Endothelial cell of umbilical vein (primary cell): ENCODE data around the gene CPNE2. TPM values are rescaled to one million over a fixed set of nuclear protein-coding genes. Genes with fewer than 3 reads are reported as not detected.

Source experiments
- BruUV-seq: library from RNA; stranded (reverse); fragments of 400-500 nt; replicated peaks from 2 replicates; lab custom pipeline; 2021; lab: Mats Ljungman, UMichigan
- CTCF ChIA-PET: fragments of 300-600, 350-600 bp; sonication (Branson Sonifier 250); formaldehyde crosslinking; loops from one replicate; lab custom pipeline; 2021; ENCODE audit warnings: antibody characterized with exemption, inconsistent platforms; lab: Charles Lee
- POLR2A ChIA-PET: fragments of 300-600, 350-600 bp; sonication (Branson Sonifier 250); formaldehyde crosslinking; loops from one replicate; lab custom pipeline; 2021; ENCODE audit warnings: antibody characterized with exemption, inconsistent platforms; lab: Charles Lee
- DNase-seq: peaks from one replicate; pipeline ENCODE4 v3.0.0-alpha.2; 2011; ENCODE audit warnings: low read depth, low spot score
- FAIRE-seq: peaks from 2 replicates; lab custom pipeline; 2011; peaks lifted over from hg19 to GRCh38; lab: Jason Lieb, UNC
- H2AFZ ChIP-seq: 2 replicates; pipeline ENCODE4 v1.6.0; 2012; ENCODE audit warnings: low read depth, low read length, control low read depth, inconsistent platforms
- H3K27ac ChIP-seq: 2 replicates; pipeline ENCODE4 v1.5.1; 2011; ENCODE audit warnings: low read depth, mild to moderate bottlenecking, control low read depth, low read length, moderate library complexity; ENCODE audit not compliant: insufficient read depth
- H3K27me3 ChIP-seq, 2 experiments: 2 replicates each; pipeline versions ENCODE4 v1.6.0 to v1.6.1; 2011; ENCODE audit warnings: low read length in 2 of 2, mixed read lengths in 1 of 2; ENCODE audit not compliant: control insufficient read depth in 2 of 2, insufficient read depth in 2 of 2
- H3K36me3 ChIP-seq, 2 experiments: 2 replicates in 1 of 2; 3 replicates in 1 of 2; pipeline ENCODE4 v1.5.1; 2011; ENCODE audit warnings: low read length in 2 of 2, mild to moderate bottlenecking in 1 of 2, moderate library complexity in 1 of 2; ENCODE audit not compliant: control insufficient read depth in 2 of 2, insufficient read depth in 2 of 2; ENCODE audit errors: extremely low read depth in 1 of 2
- H3K4me1 ChIP-seq: 3 replicates; pipeline ENCODE4 v1.5.1; 2011; ENCODE audit warnings: mild to moderate bottlenecking, low read length; ENCODE audit not compliant: control insufficient read depth, insufficient read depth; ENCODE audit errors: extremely low read depth
- H3K4me2 ChIP-seq: 2 replicates; pipeline ENCODE4 v1.6.1; 2011; ENCODE audit warnings: low read length, control low read depth, mixed read lengths; ENCODE audit not compliant: insufficient read depth
- H3K4me3 ChIP-seq, 3 experiments: fragments of 200-600 bp in 1 of 3; sonication (generic), shearing (Covaris generic) in 1 of 3; replicated peaks in 1 of 3; 2 replicates each; pipeline ENCODE4 v1.5.1; 2011 to 2016; ENCODE audit warnings: control low read depth in 3 of 3, low read length in 3 of 3, mild to moderate bottlenecking in 2 of 3, inconsistent platforms in 1 of 3, low read depth in 1 of 3, moderate library complexity in 1 of 3; ENCODE audit not compliant: insufficient read depth in 1 of 3
- H3K79me2 ChIP-seq: 2 replicates; pipeline ENCODE4 v1.6.0; 2012; ENCODE audit warnings: low read length, inconsistent platforms; ENCODE audit not compliant: control insufficient read depth, insufficient read depth
- H3K9ac ChIP-seq: replicated peaks from 2 replicates; pipeline ENCODE3; 2011; ENCODE audit warnings: low read length, control low read depth; ENCODE audit not compliant: insufficient read depth; ENCODE audit errors: extremely low read depth
- H3K9me1 ChIP-seq: replicated peaks from 3 replicates; pipeline ENCODE4 v1.6.0; 2011; ENCODE audit warnings: mild to moderate bottlenecking, low read length; ENCODE audit not compliant: control insufficient read depth, insufficient read depth; ENCODE audit errors: extremely low read depth
- H3K9me3 ChIP-seq: replicated peaks from 2 replicates; pipeline ENCODE4 v1.5.1; 2012; ENCODE audit warnings: low read length, inconsistent platforms; ENCODE audit not compliant: control insufficient read depth, insufficient read depth
- H4K20me1 ChIP-seq: replicated peaks from 2 replicates; pipeline ENCODE3; 2011; ENCODE audit warnings: mild to moderate bottlenecking, low read length; ENCODE audit not compliant: control insufficient read depth, insufficient read depth; ENCODE audit errors: extremely low read depth
- CTCF ChIP-seq, 2 donors: IDR thresholded peaks; 1 replicate in 1 of 2; 2 replicates in 1 of 2; pipeline ENCODE4 v1.5.1; 2011; ENCODE audit warnings: low read length in 2 of 2, mild to moderate bottlenecking in 2 of 2, moderate library complexity in 2 of 2, control low read depth in 1 of 2, inconsistent platforms in 1 of 2, low read depth in 1 of 2; ENCODE audit not compliant: insufficient read depth in 1 of 2; ENCODE audit errors: extremely low read depth in 1 of 2
- EZH2 ChIP-seq: IDR thresholded peaks from 2 replicates; pipeline ENCODE4 v1.6.1; 2012; ENCODE audit warnings: borderline replicate concordance, low read depth, mild to moderate bottlenecking, moderate library complexity, low read length, inconsistent platforms; ENCODE audit not compliant: severe bottlenecking
- FOS ChIP-seq: IDR thresholded peaks from 2 replicates; pipeline ENCODE4 v1.6.1; 2011; ENCODE audit warnings: mild to moderate bottlenecking, low read length, moderate library complexity, borderline replicate concordance; ENCODE audit not compliant: insufficient read depth
- GATA2 ChIP-seq: IDR thresholded peaks from 2 replicates; pipeline ENCODE4 v1.7.0; 2011; ENCODE audit warnings: low read depth, mild to moderate bottlenecking, moderate library complexity, mixed read lengths, low read length; ENCODE audit not compliant: insufficient read length, insufficient read depth
- JUN ChIP-seq: IDR thresholded peaks from 2 replicates; pipeline ENCODE4 v1.6.1; 2011; ENCODE audit warnings: borderline replicate concordance, low read depth; ENCODE audit not compliant: insufficient read length, insufficient read depth
- MAX ChIP-seq: IDR thresholded peaks from 2 replicates; pipeline ENCODE4 v1.6.1; 2011; ENCODE audit not compliant: insufficient read depth, insufficient read length
- MYC ChIP-seq: IDR thresholded peaks from one replicate; pipeline ENCODE4 v1.6.1; 2011; ENCODE audit warnings: mild to moderate bottlenecking, low read depth, low read length
- POLR2A ChIP-seq: IDR thresholded peaks from 2 replicates; pipeline ENCODE4 v1.6.1; 2012; ENCODE audit warnings: low read depth, mild to moderate bottlenecking, control low read depth, low read length
- POLR2AphosphoS5 ChIP-seq: IDR thresholded peaks from 2 replicates; pipeline ENCODE4 v1.6.1; 2012; ENCODE audit warnings: low read depth, mild to moderate bottlenecking, control low read depth, low read length, moderate library complexity; ENCODE audit not compliant: insufficient read depth
- dilution Hi-C: fragments of 300-500 bp; cut with MboI; formaldehyde crosslinking; loops from one replicate; pipeline ENCODE4 v1.15.0; 2019; ENCODE audit warnings: low sequenced_read_pairs; ENCODE audit not compliant: extremely low pct_ligation_motif_present
- intact Hi-C: fragments of 100-400 bp; cut with micrococcal nuclease; formaldehyde crosslinking; loops from one replicate; pipeline ENCODE4 v1.10.0; 2022
- polyA plus RNA-seq, 4 experiments: library from polyadenylated mRNA; depleted of rRNA in 3 of 4; stranded (reverse) in 3 of 4; unstranded in 1 of 4; fragments of >200 nt; gene quantifications; 2 replicates each; pipeline versions ENCODE4 v1.2.1 to v1.2.3, GENCODE V29; 2011 to 2012; ENCODE audit warnings: missing spikeins in 1 of 4
- total RNA-seq: library from RNA; stranded (reverse); gene quantifications from 2 replicates; pipeline ENCODE4 v1.2.3, GENCODE V29; 2021

Gene CPNE2
- total and polyA plus RNA-seq, 2 donors (not counting 3 experiments of a cell fraction or from before 2014, with no cell fraction given): 91.9 to 187 TPM

- Histone ChIP-seq H3K27me3 (no peaks in the 10 kb centered on the region), H3K9ac (no peak overlapping the region), H3K27ac (no peak overlapping the region), H3K36me3 (peaks cover 14 to 34% of the 10 kb centered on the region in 2 experiments), H3K4me2 (no peak overlapping the region), H2AFZ (no peak overlapping the region), H3K9me3 (no peaks in the 10 kb centered on the region), H3K9me1 (no peaks in the 10 kb centered on the region), H3K4me3 (no peak overlapping the region), H3K4me1 (no peaks in the 10 kb centered on the region), H3K79me2 (no peaks in the 10 kb centered on the region), H4K20me1 (no peaks in the 10 kb centered on the region)
- DNase-seq (no peak), FAIRE-seq (no peak)
- no peak for TF ChIP-seq POLR2AphosphoS5
- TF ChIP-seq POLR2A: no peak
- TF ChIP-seq MAX: no peak
- TF ChIP-seq EZH2: no peak
- no peak for TF ChIP-seq MYC
- TF ChIP-seq JUN: no peak
- dilution Hi-C loops: no loop called here
- ChIA-PET POLR2A (no interaction called here), CTCF (interaction anchor here (1.0 to 3.9 kb wide), 3 partner anchors 14 to 21 kb away, joined by 3 to 18 read pairs (median 4); partner anchors contain the start of gene CPNE2)
- BruUV-seq: no TSS peak
- intact Hi-C loops: no loop called here
Observed at GRCh38 chr16:57113664-57114063, 21.3 kb downstream of the CPNE2 start.

GRCh38 chr16:57115168-57115513 is 22.8 kb downstream of the CPNE2 start:
- H2AFZ ChIP-seq: no peak overlapping the region
- no TSS peak for BruUV-seq
- H3K9ac ChIP-seq: no peak overlapping the region
- H4K20me1 ChIP-seq: no peaks in the 10 kb centered on the region
- no peaks in the 10 kb centered on the region for H3K79me2 ChIP-seq
- no peak overlapping the region for H3K4me3 ChIP-seq
- ChIA-PET POLR2A (no interaction called here), CTCF (interaction anchor here (3.9 kb wide), 1 partner anchor 22 kb away, joined by 18 read pairs; the partner anchor contains the start of gene CPNE2)
- no peaks in the 10 kb centered on the region for H3K9me3 ChIP-seq
- H3K4me2 ChIP-seq: no peak overlapping the region
- H3K9me1 ChIP-seq: no peaks in the 10 kb centered on the region
- H3K36me3 ChIP-seq: peaks cover 14 to 43% of the 10 kb centered on the region in 2 experiments
- FAIRE-seq (no peak), DNase-seq (no peak)
- H3K4me1 ChIP-seq: no peaks in the 10 kb centered on the region
- intact Hi-C loops (no loop called here), dilution Hi-C loops (no loop called here)
- TF ChIP-seq POLR2A (no peak), POLR2AphosphoS5 (no peak), MAX (no peak), MYC (no peak), FOS (no peak), GATA2 (no peak), JUN (no peak), CTCF (IDR thresholded peaks at IDR 0.05; ENCODE audit: extremely low read depth in 1 of 2, insufficient read depth in 1 of 2, low read depth in 1 of 2, low read length in 2 of 2) (no peak), EZH2 (no peak)
- H3K27ac ChIP-seq: no peak overlapping the region
- H3K27me3 ChIP-seq: no peaks in the 10 kb centered on the region
